Neuronal stem cell (in vitro differentiated cells): ENCODE results near the gene TMEM107.

ENCODE experiments used
- DNase-seq: peaks from one replicate; pipeline ENCODE4 v3.0.0-alpha.2; 2013; ENCODE audit warnings: low spot score
- H2AFZ ChIP-seq: one replicate; pipeline ENCODE4 v1.6.1; 2013; ENCODE audit warnings: mild to moderate bottlenecking, low read length, inconsistent platforms
- H2AK5ac ChIP-seq: 2 replicates; pipeline ENCODE4 v1.6.1; 2013; ENCODE audit warnings: low read depth, mild to moderate bottlenecking, inconsistent platforms, low read length, moderate library complexity, mixed read lengths
- H2BK120ac ChIP-seq: 2 replicates; pipeline ENCODE4 v1.6.1; 2013; ENCODE audit warnings: low read depth, mild to moderate bottlenecking, inconsistent platforms, low read length, moderate library complexity, mixed read lengths
- H2BK12ac ChIP-seq: one replicate; pipeline ENCODE4 v1.6.1; 2013; ENCODE audit warnings: low read length, inconsistent platforms
- H2BK15ac ChIP-seq: 2 replicates; pipeline ENCODE4 v1.6.1; 2013; ENCODE audit warnings: mild to moderate bottlenecking, low read length, inconsistent platforms, mixed read lengths
- H2BK5ac ChIP-seq: one replicate; pipeline ENCODE4 v1.6.1; 2013; ENCODE audit warnings: inconsistent platforms, mild to moderate bottlenecking, low read length, moderate library complexity
- H3K14ac ChIP-seq: one replicate; pipeline ENCODE4 v1.6.1; 2013; ENCODE audit warnings: low read length, inconsistent platforms
- H3K18ac ChIP-seq: 2 replicates; pipeline ENCODE4 v1.6.1; 2013; ENCODE audit warnings: low read length, inconsistent platforms
- H3K23ac ChIP-seq: 2 replicates; pipeline ENCODE4 v1.6.1; 2013; ENCODE audit warnings: low read depth, mild to moderate bottlenecking, mixed read lengths, low read length, inconsistent platforms; ENCODE audit not compliant: poor library complexity
- H3K27ac ChIP-seq: replicated peaks from 3 replicates; pipeline ENCODE4 v1.5.1; 2013; ENCODE audit warnings: low read length, inconsistent platforms
- H3K27me3 ChIP-seq, 3 experiments: 2 replicates each; pipeline ENCODE4 v1.6.1; 2013; ENCODE audit warnings: low read length in 3 of 3, mild to moderate bottlenecking in 2 of 3, inconsistent platforms in 1 of 3, low read depth in 1 of 3, mixed read lengths in 1 of 3, moderate library complexity in 1 of 3; ENCODE audit not compliant: control insufficient read depth in 3 of 3, insufficient read depth in 3 of 3
- H3K36me3 ChIP-seq, 2 donors: replicated peaks in 1 of 2; 2 replicates each; pipeline ENCODE4 v1.6.1; 2013; ENCODE audit warnings: low read length in 2 of 2; ENCODE audit not compliant: control insufficient read depth in 2 of 2, insufficient read depth in 2 of 2
- H3K4ac ChIP-seq: 2 replicates; pipeline ENCODE4 v1.6.1; 2013; ENCODE audit warnings: inconsistent platforms, mild to moderate bottlenecking, low read length, moderate library complexity
- H3K4me1 ChIP-seq, 2 donors: 1 replicate in 1 of 2; 2 replicates in 1 of 2; pipeline ENCODE4 v1.6.1; 2013; ENCODE audit warnings: low read length in 2 of 2, low read depth in 1 of 2; ENCODE audit not compliant: control insufficient read depth in 2 of 2, insufficient read depth in 1 of 2
- H3K4me2 ChIP-seq: one replicate; pipeline ENCODE4 v1.6.1; 2013; ENCODE audit warnings: mild to moderate bottlenecking, low read length, inconsistent platforms; ENCODE audit not compliant: insufficient read depth, poor library complexity, severe bottlenecking
- H3K4me3 ChIP-seq, 2 donors: 2 replicates each; pipeline ENCODE4 v1.5.1; 2013; ENCODE audit warnings: low read length in 2 of 2, mild to moderate bottlenecking in 2 of 2, inconsistent platforms in 1 of 2, moderate library complexity in 1 of 2
- H3K79me1 ChIP-seq: one replicate; pipeline ENCODE4 v1.6.1; 2013; ENCODE audit warnings: low read depth, mild to moderate bottlenecking, inconsistent platforms, low read length, moderate library complexity
- H3K9ac ChIP-seq: one replicate; pipeline ENCODE4 v1.6.1; 2013; ENCODE audit warnings: mild to moderate bottlenecking, low read depth, low read length, inconsistent platforms; ENCODE audit not compliant: poor library complexity
- H3K9me3 ChIP-seq, 2 donors: replicated peaks in 1 of 2; 2 replicates each; pipeline versions ENCODE3 to v1.6.1; 2013; ENCODE audit warnings: low read length in 2 of 2, mild to moderate bottlenecking in 2 of 2, inconsistent platforms in 1 of 2, low read depth in 1 of 2, mixed read lengths in 1 of 2, moderate library complexity in 1 of 2; ENCODE audit not compliant: control insufficient read depth in 2 of 2, insufficient read depth in 1 of 2
- H4K8ac ChIP-seq: one replicate; pipeline ENCODE4 v1.6.1; 2013; ENCODE audit warnings: low read depth, mild to moderate bottlenecking, inconsistent platforms, low read length, moderate library complexity
- H4K91ac ChIP-seq: one replicate; pipeline ENCODE4 v1.6.1; 2013; ENCODE audit warnings: low read length, low read depth, mild to moderate bottlenecking, inconsistent platforms; ENCODE audit not compliant: poor library complexity
- WGBS, 2 donors: extraction: QIAGEN DNeasy Blood & Tissue Kit; methylation state at CpG; one replicate each; pipeline ENCODE4 v1.1.7; 2013; ENCODE audit warnings: missing lambda C conversion rate in 2 of 2, mixed read lengths in 1 of 2; ENCODE audit not compliant: insufficient read length in 2 of 2, insufficient replicate concordance in 1 of 2; ENCODE audit errors: extremely low coverage in 2 of 2; 5-methylcytosine and 5-hydroxymethylcytosine counted together

Gene TMEM107

GRCh38 chr17:8204761-8205555 lies 28.8 kb upstream of the TMEM107 start:
- Histone ChIP-seq H3K27me3 (no peaks in the 10 kb centered on the region), H4K8ac (no peak overlapping the region)

GRCh38 chr17:8192070-8192815 lies 16.1 kb upstream of the TMEM107 start:
- peak; percentile 80 for DNase-seq

More at GRCh38 chr17:8204761-8205555, 28.8 kb upstream of the TMEM107 start:
- Histone ChIP-seq H3K9me3 (no peaks in the 10 kb centered on the region), H2BK15ac (no peak overlapping the region), H2BK12ac (no peak overlapping the region), H2AFZ (no peak overlapping the region), H3K4me2 (no peak overlapping the region), H3K9ac (no peak overlapping the region), H3K27ac (no peak overlapping the region), H3K36me3 (peaks cover 35 to 72% of the 10 kb centered on the region in 2 donors), H3K79me1 (peaks cover 15% of the 10 kb centered on the region), H2BK120ac (no peak overlapping the region), H2AK5ac (no peak overlapping the region), H3K4me1 (peaks cover 6 to 9% of the 10 kb centered on the region in 2 donors), H3K18ac (no peak overlapping the region), H2BK5ac (peak overlapping the region; percentile 60), H4K91ac (no peak overlapping the region), H3K23ac (peak overlapping the region; percentile 89), H3K14ac (peak overlapping the region; percentile 31), H3K4ac (no peak overlapping the region), H3K4me3 (peak overlapping the region in 1 of 2 donors; percentile 24)
- WGBS, 2 donors = no CpG with 5 or more reads among the region's 19 CpGs
- DNase-seq = no peak

DNA sequence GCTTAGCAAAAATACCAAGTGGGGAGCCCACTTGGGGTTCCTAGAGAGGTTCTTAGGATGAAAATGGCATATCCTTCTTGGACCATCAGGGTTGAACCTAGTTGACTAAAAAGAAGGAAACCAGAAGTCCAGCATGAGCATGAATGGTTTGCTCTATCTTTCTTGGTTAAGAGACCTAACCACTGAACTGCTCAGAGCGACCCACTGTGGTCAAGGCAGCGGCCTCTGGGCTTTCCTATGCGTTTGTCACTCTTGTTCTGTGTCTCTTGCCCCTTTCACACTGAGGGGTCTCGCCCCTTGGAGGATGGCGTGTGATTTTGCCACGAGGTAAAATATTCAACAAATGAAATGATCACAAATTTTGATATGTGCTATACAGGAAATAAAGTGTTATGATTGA lies 14.3 kb upstream of the TMEM107 start:
- H3K23ac ChIP-seq = no peak overlapping the region
- no peak for DNase-seq
- H2AK5ac ChIP-seq = no peak overlapping the region
- no peaks in the 10 kb centered on the region for H3K9me3 ChIP-seq
- H4K8ac ChIP-seq = no peak overlapping the region
- no peak overlapping the region for H2BK15ac ChIP-seq
- H3K27me3 ChIP-seq = peaks cover 0 to 16% (median 3%) of the 10 kb centered on the region in 3 experiments
- H3K4me1 ChIP-seq = peaks cover 20 to 24% of the 10 kb centered on the region in 2 donors
- peak overlapping the region in 1 of 2 donors; percentile 69 for H3K4me3 ChIP-seq
- H3K36me3 ChIP-seq = no peaks in the 10 kb centered on the region
- no peak overlapping the region for H3K14ac ChIP-seq
- no CpG with 5 or more reads among the region's 6 CpGs for WGBS, 2 donors
- peaks cover 9% of the 10 kb centered on the region for H3K79me1 ChIP-seq
- no peak overlapping the region for H2BK5ac ChIP-seq
- no peak overlapping the region for H3K4ac ChIP-seq
- peak overlapping the region; percentile 64 for H3K4me2 ChIP-seq
- peak overlapping the region; percentile 94 for H2AFZ ChIP-seq
- no peak overlapping the region for H2BK120ac ChIP-seq
- H3K18ac ChIP-seq = no peak overlapping the region
- H4K91ac ChIP-seq = no peak overlapping the region
- H3K9ac ChIP-seq = no peak overlapping the region
- no peak overlapping the region for H3K27ac ChIP-seq
- H2BK12ac ChIP-seq = no peak overlapping the region

More at GRCh38 chr17:8192070-8192815, 16.1 kb upstream of the TMEM107 start:
- no CpG with 5 or more reads among the region's 12 CpGs for WGBS, 2 donors
- no peak overlapping the region for H2BK5ac ChIP-seq
- peaks cover 18 to 24% of the 10 kb centered on the region in 2 donors for H3K4me1 ChIP-seq
- no peaks in the 10 kb centered on the region for H3K36me3 ChIP-seq
- H3K18ac ChIP-seq = no peak overlapping the region
- H4K91ac ChIP-seq = no peak overlapping the region
- H2AFZ ChIP-seq = peak overlapping the region; percentile 53
- H3K23ac ChIP-seq = no peak overlapping the region
- peaks cover 9% of the 10 kb centered on the region for H3K79me1 ChIP-seq
- peaks cover 0 to 16% (median 3%) of the 10 kb centered on the region in 3 experiments for H3K27me3 ChIP-seq
- H3K4me2 ChIP-seq = peak overlapping the region; percentile 60
- no peak overlapping the region for H3K9ac ChIP-seq
- H3K4ac ChIP-seq = no peak overlapping the region
- no peak overlapping the region for H2BK15ac ChIP-seq
- no peaks in the 10 kb centered on the region for H3K9me3 ChIP-seq
- no peak overlapping the region for H3K14ac ChIP-seq
- no peak overlapping the region for H2BK12ac ChIP-seq
- H2BK120ac ChIP-seq = no peak overlapping the region
- no peak overlapping the region for H2AK5ac ChIP-seq
- no peak overlapping the region for H4K8ac ChIP-seq
- H3K4me3 ChIP-seq = peak overlapping the region; percentile 40 to 76
- H3K27ac ChIP-seq = peak overlapping the region; percentile 68
